Muscle layer of duodenum (tissue), 2 donors: ENCODE results near the gene SLC25A25.
A peak's percentile ranks its signal among the peaks of the same experiment; 100 is the strongest.

Source experiments
- H3K27ac ChIP-seq: one replicate; pipeline ENCODE4 v1.7.0; 2013; ENCODE audit warnings: mild to moderate bottlenecking, low read length
- H3K27me3 ChIP-seq: one replicate; pipeline ENCODE4 v1.7.0; 2013; ENCODE audit warnings: low read depth, mild to moderate bottlenecking, control low read depth, low read length
- H3K36me3 ChIP-seq, 2 donors: one replicate each; pipeline ENCODE4 v1.7.0; 2013; ENCODE audit warnings: low read length in 2 of 2, control low read depth in 1 of 2, mild to moderate bottlenecking in 1 of 2; ENCODE audit not compliant: insufficient read depth in 2 of 2, control insufficient read depth in 1 of 2
- H3K4me1 ChIP-seq, 2 donors: one replicate each; pipeline ENCODE4 v1.7.0; 2013; ENCODE audit warnings: low read length in 2 of 2, mild to moderate bottlenecking in 2 of 2, control low read depth in 1 of 2, moderate library complexity in 1 of 2; ENCODE audit not compliant: insufficient read depth in 2 of 2, control insufficient read depth in 1 of 2
- H3K4me3 ChIP-seq, 2 donors: one replicate each; pipeline ENCODE4 v1.7.0; 2013; ENCODE audit warnings: low read length in 2 of 2, low read depth in 1 of 2, mild to moderate bottlenecking in 1 of 2
- H3K9me3 ChIP-seq, 2 donors: one replicate each; pipeline ENCODE4 v1.7.0; 2013; ENCODE audit warnings: low read length in 2 of 2, control low read depth in 1 of 2, mild to moderate bottlenecking in 1 of 2; ENCODE audit not compliant: control insufficient read depth in 1 of 2
- donor health status: healthy.

The SLC25A25 gene

DNA sequence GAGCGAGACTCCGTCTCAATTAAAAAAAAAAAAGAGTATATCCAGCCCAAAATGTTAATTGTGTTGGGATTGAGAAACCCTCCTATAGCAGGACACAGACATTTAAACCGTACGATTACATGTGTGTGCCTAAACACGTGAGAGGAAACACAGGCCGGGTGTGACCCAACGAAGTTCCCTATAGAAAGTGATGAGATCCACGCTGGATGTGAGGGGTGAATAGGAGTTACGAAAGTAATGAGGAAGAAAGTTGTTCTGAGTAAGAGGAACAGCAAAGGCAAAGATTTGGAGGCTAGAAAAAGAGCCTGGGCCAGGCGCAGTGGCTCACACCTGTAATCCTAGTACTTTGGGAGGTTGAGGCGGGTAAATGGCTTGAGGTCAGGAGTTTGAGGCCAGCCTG is 14.5 kb upstream of the SLC25A25 start:
- H3K9me3 ChIP-seq = no peaks in the 10 kb centered on the region
- peaks cover 5 to 6% of the 10 kb centered on the region in 2 donors for H3K4me1 ChIP-seq
- H3K27me3 ChIP-seq = no peaks in the 10 kb centered on the region
- H3K36me3 ChIP-seq = no peaks in the 10 kb centered on the region
- H3K4me3 ChIP-seq = no peak overlapping the region
- H3K27ac ChIP-seq = no peak overlapping the region

DNA sequence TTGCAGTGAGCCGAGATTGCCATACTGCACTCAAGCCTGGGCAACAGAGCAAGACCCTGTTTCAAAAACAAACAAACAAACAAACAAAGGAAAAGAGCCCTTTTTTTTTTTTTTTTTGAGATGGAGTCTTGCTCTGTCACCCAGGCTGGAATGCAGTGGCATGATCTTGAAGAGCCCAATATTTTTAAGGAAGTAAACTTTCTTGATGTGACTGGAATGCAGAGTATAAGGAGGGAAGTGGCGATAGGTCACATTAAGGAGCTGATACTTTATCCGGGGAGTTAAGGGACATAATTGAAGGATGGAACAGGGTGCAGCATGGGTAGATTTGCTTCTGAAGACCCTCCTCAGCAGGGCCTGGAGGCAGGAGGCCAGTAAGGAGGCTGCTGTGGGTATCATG is 13.9 kb upstream of the SLC25A25 start:
- Histone ChIP-seq H3K27ac (no peak overlapping the region), H3K9me3 (no peaks in the 10 kb centered on the region), H3K4me3 (no peak overlapping the region), H3K36me3 (no peaks in the 10 kb centered on the region), H3K27me3 (no peaks in the 10 kb centered on the region), H3K4me1 (peaks cover 5 to 6% of the 10 kb centered on the region in 2 donors)

DNA sequence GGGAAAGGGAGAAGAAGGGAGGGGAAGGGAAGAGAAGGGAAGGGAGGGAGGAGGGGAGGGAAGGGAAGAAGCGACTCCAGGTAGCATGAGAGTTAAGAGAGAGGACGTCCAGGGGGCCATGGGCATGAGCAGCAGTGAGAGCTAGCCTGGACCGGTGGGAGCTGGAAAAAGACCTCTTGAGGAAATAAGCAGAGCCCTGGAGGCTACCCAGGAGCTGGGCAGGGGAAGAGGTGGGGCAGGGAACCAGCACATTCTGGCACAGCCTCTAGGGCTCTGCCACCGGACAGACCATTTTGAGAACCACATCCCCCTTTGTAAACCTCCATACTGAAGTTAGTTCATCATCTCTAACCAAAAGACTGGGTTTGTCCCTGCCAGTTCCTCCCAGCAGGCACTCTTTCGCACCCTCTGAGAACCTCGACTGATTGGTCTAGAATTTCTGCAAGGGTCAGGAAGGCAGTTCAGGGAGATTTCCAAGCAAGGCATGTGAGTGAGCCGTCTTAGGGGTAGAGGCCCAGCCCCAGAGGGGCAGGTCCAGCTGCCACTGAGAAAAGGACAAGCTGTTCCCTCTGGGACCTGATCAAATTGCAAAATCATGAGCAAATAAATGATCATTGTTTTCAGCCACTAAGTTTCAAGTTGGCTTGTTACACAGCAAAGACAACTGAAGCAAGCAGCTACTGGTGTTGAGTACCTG is 12.5 kb upstream of the SLC25A25 start:
- no peaks in the 10 kb centered on the region for H3K27me3 ChIP-seq
- no peaks in the 10 kb centered on the region for H3K9me3 ChIP-seq
- H3K4me1 ChIP-seq = peaks cover 5 to 6% of the 10 kb centered on the region in 2 donors
- H3K4me3 ChIP-seq = no peak overlapping the region
- H3K27ac ChIP-seq = peak overlapping the region; percentile 23
- no peaks in the 10 kb centered on the region for H3K36me3 ChIP-seq

DNA sequence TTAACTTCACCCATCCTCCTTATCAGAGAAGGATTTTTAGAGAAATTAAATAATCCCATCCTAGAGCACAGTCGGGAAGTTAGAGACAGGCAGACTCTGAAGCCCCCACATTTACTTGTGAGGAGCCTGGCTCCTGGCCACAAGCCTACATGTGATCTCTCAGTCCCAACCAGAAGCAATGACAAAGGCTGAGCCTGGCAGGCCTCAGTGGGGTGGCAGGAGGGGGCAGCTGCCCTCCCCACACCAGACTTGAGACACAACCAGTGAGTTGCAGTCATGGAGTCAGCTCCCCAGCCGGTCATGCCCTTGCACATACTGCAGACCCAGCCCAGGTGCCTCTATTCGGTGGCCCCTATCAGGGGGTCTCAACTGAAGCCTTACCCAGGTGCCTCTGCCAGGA is 11.9 kb upstream of the SLC25A25 start:
- Histone ChIP-seq H3K4me1 (peaks cover 5 to 6% of the 10 kb centered on the region in 2 donors), H3K27me3 (no peaks in the 10 kb centered on the region), H3K36me3 (no peaks in the 10 kb centered on the region), H3K27ac (no peak overlapping the region), H3K4me3 (no peak overlapping the region), H3K9me3 (no peaks in the 10 kb centered on the region)

DNA sequence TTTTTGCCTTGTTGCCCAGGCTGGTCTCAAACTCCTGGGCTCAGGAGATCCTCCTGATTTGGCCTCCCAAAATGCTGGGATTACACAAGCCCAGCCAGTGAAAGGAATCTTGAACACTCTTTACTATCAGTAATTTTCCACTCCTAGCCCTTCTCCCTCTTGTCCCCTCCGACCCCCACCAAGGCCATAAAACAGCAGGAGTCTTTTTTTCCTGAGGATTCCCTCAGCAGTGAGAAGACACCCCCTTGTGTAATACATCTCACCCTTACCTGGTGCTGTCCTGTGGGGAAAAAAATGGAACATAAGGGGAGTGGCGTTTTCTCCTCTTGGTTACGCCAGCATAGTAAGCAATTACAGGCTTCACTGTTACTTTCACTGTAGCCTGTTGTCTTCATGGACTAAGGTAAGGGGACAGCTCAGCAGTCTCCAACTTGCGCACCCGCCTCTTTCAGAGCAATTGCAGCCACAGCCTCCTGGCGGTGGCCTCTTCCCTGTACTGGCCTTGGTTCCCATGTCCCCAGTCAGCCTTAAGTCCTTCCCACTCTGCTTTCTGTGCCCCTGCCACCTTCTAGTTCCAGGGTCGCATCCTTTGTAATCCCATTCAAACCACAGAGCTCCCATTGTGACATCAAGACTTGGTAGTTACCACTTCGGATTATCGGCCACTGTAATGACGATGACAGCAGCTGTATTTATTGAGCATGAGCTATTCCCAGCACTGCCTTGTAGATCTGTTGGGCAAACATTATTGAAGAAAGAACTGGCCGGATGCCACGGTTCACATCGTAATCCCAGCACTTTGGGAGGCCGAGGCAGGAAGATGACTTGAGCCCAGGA is 10.9 kb upstream of the SLC25A25 start:
- peaks cover 0 to 1% of the 10 kb centered on the region in 2 donors for H3K36me3 ChIP-seq
- no peaks in the 10 kb centered on the region for H3K9me3 ChIP-seq
- peaks cover 6 to 11% of the 10 kb centered on the region in 2 donors for H3K4me1 ChIP-seq
- no peak overlapping the region for H3K4me3 ChIP-seq
- H3K27ac ChIP-seq = no peak overlapping the region
- H3K27me3 ChIP-seq = no peaks in the 10 kb centered on the region

DNA sequence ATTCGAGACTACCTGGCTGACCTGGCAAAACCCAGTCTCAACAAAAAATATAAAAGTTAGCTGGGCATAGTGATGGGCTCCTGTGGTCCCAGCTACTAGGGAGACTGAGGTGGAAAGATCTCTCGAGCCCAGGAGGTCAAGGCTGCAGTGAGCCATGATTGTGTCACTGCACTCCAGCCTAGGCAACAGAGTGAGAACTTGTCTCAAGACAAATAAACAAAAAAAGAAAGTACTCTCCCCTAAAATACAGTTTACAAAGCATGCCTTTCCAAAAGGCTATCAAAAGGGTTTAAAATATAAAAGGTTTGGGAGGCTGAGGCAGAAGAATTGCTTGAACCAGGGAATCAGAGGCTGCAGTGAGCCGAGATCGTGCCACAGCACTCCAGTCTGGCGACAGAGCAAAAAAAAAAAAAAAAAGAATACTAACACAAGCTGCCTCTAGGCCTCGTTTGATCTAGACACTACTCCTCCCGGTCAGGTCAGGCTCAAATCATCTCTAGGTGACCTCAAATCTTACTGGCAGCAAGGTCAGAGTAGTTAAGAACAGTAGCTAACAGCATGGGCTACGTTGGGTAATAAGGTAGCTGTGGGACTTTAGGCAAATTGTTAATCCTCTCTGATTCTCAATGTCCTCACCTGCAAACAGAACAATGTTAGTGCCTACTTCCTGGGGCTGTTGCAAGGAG is 10.2 kb upstream of the SLC25A25 start:
- Histone ChIP-seq H3K36me3 (peaks cover 4 to 9% of the 10 kb centered on the region in 2 donors), H3K9me3 (no peaks in the 10 kb centered on the region), H3K4me3 (no peak overlapping the region), H3K27ac (no peak overlapping the region), H3K4me1 (peaks cover 6 to 11% of the 10 kb centered on the region in 2 donors), H3K27me3 (no peaks in the 10 kb centered on the region)

DNA sequence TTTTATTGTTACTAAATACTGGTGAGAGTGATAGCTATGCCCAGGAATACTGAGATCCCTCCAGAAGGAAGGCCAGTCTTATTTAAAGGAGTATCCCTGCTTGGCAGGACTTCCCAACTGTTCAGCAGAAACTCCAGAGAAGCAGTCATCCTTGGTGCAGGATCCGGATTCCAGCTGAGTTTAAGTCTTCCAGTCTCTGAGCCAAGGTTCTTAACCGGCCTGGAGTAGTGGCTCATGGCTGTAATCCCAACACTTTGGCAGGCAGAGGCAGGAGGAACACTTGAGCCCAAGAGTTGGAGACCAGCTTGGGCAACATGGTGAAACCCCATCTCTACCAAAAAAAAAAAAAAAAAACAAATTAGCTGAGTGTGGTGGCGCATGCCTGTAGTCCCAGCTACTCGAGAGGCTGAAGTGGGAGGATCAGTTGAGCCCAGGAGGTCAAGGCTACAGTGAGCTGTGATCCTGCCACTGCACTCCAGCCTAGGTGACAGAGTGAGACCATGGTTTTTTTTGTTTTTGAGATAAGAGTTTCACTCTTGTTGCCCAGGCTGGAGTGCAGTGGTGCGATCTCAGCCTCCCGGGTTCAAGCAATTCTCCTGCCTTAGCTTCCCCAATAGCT is 8.6 kb upstream of the SLC25A25 start:
- peaks cover 6 to 12% of the 10 kb centered on the region in 2 donors for H3K4me1 ChIP-seq
- peaks cover 13 to 15% of the 10 kb centered on the region in 2 donors for H3K36me3 ChIP-seq
- H3K27me3 ChIP-seq = no peaks in the 10 kb centered on the region
- H3K4me3 ChIP-seq = no peak overlapping the region
- H3K27ac ChIP-seq = no peak overlapping the region
- no peaks in the 10 kb centered on the region for H3K9me3 ChIP-seq

DNA sequence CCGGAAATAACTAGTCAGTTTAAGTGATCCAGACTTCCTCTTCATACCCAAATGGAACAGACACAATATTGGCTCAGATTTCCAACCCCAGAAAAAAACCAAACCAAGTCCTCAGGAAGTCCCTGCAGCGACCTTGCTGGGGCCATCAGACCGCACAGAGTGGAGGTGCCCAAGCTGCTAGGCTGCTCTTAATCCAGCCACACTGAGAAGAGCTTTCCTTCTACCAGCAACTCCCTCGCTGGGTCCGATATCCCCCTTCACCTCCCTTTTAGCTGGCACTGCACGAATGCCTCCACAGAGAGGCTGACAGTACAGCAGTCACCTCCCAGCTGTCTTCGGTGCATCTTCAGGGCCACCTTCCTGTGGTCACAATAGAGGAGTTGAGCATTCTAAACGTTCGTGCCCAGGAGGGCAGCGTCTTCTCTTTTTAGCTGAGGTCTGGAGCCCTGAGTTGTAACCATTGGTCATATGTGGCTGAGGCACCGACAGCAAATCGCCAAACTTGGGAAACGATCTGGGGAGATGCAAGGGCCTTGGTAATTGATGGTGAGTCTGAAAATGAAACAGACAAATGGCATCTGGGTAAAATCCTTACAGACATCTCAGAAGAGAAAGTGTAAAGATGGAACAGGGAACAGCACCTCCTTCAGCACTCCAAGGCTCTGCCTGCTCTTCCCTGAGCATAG is 6.6 kb upstream of the SLC25A25 start:
- H3K9me3 ChIP-seq = no peaks in the 10 kb centered on the region
- peak overlapping the region; percentile 19 for H3K27ac ChIP-seq
- H3K4me3 ChIP-seq = no peak overlapping the region
- H3K36me3 ChIP-seq = peaks cover 13 to 15% of the 10 kb centered on the region in 2 donors
- no peaks in the 10 kb centered on the region for H3K27me3 ChIP-seq
- H3K4me1 ChIP-seq = peaks cover 8 to 21% of the 10 kb centered on the region in 2 donors

DNA sequence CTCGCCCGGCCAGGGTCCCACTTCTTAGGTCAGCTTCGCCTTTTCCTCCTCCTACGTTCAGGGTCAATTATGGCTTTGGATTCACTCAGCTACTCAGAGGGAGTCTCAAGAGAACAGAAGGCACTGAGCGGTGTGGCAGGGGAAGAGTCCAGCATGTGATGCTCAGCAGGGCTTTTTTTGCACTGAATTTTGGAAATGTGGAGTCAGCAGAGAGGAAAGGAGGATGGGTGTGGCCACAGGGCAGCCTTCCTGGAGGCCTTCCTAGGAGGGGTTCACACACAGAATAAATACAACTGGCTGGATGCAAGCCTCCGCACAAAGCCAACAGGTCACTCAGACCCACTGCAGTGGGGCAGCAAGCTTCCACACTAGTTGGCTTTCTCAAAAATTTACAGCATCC is 5.8 kb upstream of the SLC25A25 start:
- Histone ChIP-seq H3K4me1 (peaks cover 8 to 26% of the 10 kb centered on the region in 2 donors), H3K36me3 (peaks cover 13 to 15% of the 10 kb centered on the region in 2 donors), H3K27ac (no peak overlapping the region), H3K27me3 (no peaks in the 10 kb centered on the region), H3K4me3 (no peak overlapping the region), H3K9me3 (no peaks in the 10 kb centered on the region)

DNA sequence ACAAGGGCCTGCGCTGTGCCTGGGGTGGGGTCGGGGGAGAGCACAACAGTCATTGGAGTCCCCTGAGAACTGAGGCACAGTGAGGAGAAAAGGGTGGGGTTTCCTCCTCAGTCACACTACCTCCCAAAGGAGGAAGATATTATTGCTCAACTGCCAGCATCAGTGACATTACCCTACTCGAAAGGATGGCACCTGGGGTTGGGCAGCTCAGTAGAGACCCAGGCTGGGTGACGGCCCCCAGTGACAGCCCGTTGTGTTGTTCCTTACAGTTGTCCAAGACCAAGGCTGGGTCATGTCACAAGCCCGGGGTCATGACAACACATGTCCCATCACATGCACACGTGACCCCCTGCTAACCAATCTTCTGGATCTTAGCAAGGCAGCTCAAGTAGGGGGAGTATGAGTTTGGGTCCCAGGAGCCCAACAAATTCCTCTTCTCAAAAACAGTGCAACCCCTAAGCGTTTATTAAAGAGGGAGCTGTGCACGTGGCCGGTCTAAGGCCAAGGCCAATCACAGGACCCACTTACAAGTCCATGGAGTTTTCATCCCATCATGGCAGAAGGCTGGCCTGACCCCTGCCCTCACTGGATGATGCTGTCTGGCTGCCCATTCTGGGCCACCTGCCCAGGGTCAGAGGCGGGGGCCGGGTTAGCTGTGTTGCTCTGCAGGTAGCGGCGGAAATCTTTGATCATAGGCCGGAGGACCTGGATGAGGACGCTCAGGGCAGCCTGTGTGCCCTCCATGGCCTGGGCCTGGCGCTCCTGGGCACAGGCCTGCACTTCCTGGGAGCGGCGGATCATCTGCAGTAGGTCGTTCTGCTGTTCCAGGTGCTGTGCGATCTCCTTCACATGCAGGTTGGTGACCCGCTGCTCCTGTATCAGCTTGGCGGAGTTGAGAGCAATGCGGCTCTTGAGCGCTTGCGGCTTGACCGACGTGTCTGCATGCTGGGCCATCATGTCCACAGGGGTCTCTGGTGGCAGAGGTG is 4.9 kb upstream of the SLC25A25 start:
- H3K4me1 ChIP-seq = peaks cover 8 to 26% of the 10 kb centered on the region in 2 donors
- H3K27me3 ChIP-seq = no peaks in the 10 kb centered on the region
- H3K36me3 ChIP-seq = peaks cover 13 to 18% of the 10 kb centered on the region in 2 donors
- no peaks in the 10 kb centered on the region for H3K9me3 ChIP-seq
- no peak overlapping the region for H3K27ac ChIP-seq
- H3K4me3 ChIP-seq = no peak overlapping the region
